ENCODE data around the gene TMEFF1. TPM values are rescaled to one million over a fixed set of nuclear protein-coding genes. Genes with fewer than 3 reads are reported as not detected.

Gene TMEFF1
- total and polyA plus RNA-seq, 10 of the 15 experiments (the other 5 are each of a cell fraction or from before 2014, with no cell fraction given): 0.03 to 0.55 (median 0.11) TPM; not detected in 3

- no peak for TF ChIP-seq CBX3 (IDR thresholded peaks at IDR 0.05; ENCODE audit: borderline replicate concordance, low read depth)
- no peak for TF ChIP-seq LARP7 (IDR thresholded peaks at IDR 0.05)
- no peak for TF ChIP-seq FOXK2 (IDR thresholded peaks at IDR 0.05)
- no peak for TF ChIP-seq NRF1 (conservative IDR thresholded peaks at IDR 0.05; ENCODE audit: low read depth, low read length)
- no peak for TF ChIP-seq SP1 (IDR thresholded peaks at IDR 0.05; ENCODE audit: low read depth, low read length)
- TF ChIP-seq ESRRA (IDR thresholded peaks at IDR 0.05; ENCODE audit: low read length): no peak
These were observed 31.0 kb upstream of the TMEFF1 start (continued) for GRCh38 chr9:100441911-100442361.

GRCh38 chr9:100443781-100444768 is 28.9 kb upstream of the TMEFF1 start:
- DNase-seq (ENCODE audit: low read depth, low spot score): no peak
- H3K79me2 ChIP-seq (ENCODE audit: control insufficient read depth, insufficient read depth, low read length): no peaks in the 10 kb centered on the region
- BruUV-seq (replicated peaks): no TSS peak
- no peak overlapping the region for H3K4me2 ChIP-seq (ENCODE audit: control insufficient read depth, insufficient read depth)
- no peak overlapping the region for H2AFZ ChIP-seq (ENCODE audit: control insufficient read depth, low read depth, low read length)
- in situ Hi-C loops (cut with MboI) (no loop called here), intact Hi-C loops (cut with micrococcal nuclease; ENCODE audit: unreplicated experiment) (no loop called here)
- no peak for FAIRE-seq
- H3K4me1 ChIP-seq (ENCODE audit: control insufficient read depth, insufficient read depth, low read length): peaks cover 6% of the 10 kb centered on the region
- H3K9ac ChIP-seq (ENCODE audit: control insufficient read depth, insufficient read depth, low read length): no peak overlapping the region
- ChIA-PET SMC1A (ENCODE audit: uncharacterized antibody, unreplicated experiment) (interaction anchor here (1.1 to 1.3 kb wide), 2 partner anchors 30 to 38 kb away, joined by 3 read pairs; no protein-coding TSS in a partner anchor), RAD21 (ENCODE audit: unreplicated experiment) (interaction anchor here (0.7 kb wide), 1 partner anchor 119 kb away, joined by 3 read pairs; no protein-coding TSS in a partner anchor), POLR2A (no interaction called here), CTCF (no interaction called here)
- no peak overlapping the region for H3K27ac ChIP-seq (ENCODE audit: control insufficient read depth, insufficient read depth)
- H3K9me3 ChIP-seq (replicated peaks; ENCODE audit: control insufficient read depth, insufficient read depth, low read length): no peaks in the 10 kb centered on the region
- H4K20me1 ChIP-seq (ENCODE audit: control insufficient read depth, insufficient read depth): no peaks in the 10 kb centered on the region
- no peak overlapping the region for H3K4me3 ChIP-seq
- no peaks in the 10 kb centered on the region for H3K27me3 ChIP-seq (replicated peaks in 1 of 2; ENCODE audit: control insufficient read depth in 2 of 2, insufficient read depth in 2 of 2, low read length in 1 of 2)
- WGBS (ENCODE audit: insufficient coverage, insufficient replicate concordance, low lambda C conversion rate, missing lambda C conversion rate): 76% methylated on average over 4 of the region's 4 CpGs
- H3K36me3 ChIP-seq (ENCODE audit: control insufficient read depth in 2 of 2, insufficient read depth in 2 of 2, low read length in 1 of 2): no peaks in the 10 kb centered on the region
- no peak for ATAC-seq
- TF ChIP-seq ZBTB33 (IDR thresholded peaks at IDR 0.05) (no peak), MTA2 (IDR thresholded peaks at IDR 0.05; ENCODE audit: low read depth) (no peak), IRF5 (IDR thresholded peaks at IDR 0.05; ENCODE audit: borderline replicate concordance) (no peak), RBBP5 (conservative IDR thresholded peaks at IDR 0.05) (no peak), ZZZ3 (IDR thresholded peaks at IDR 0.05; ENCODE audit: control insufficient read depth, insufficient read length, low read depth) (no peak), CHD1 (IDR thresholded peaks at IDR 0.05; ENCODE audit: low read depth, low read length) (no peak), MYB (IDR thresholded peaks at IDR 0.05; ENCODE audit: borderline replicate concordance, low read depth, low read length) (no peak), CTCF (IDR thresholded peaks at IDR 0.05 in 2 of 3, conservative IDR thresholded peaks at IDR 0.05 in 1 of 3; ENCODE audit: control insufficient read depth in 2 of 3, extremely low read depth in 1 of 3, insufficient read depth in 1 of 3, low read depth in 3 of 3, low read length in 3 of 3) (no peak), HSF1 (IDR thresholded peaks at IDR 0.05; ENCODE audit: low read depth, low read length) (no peak), HDAC6 (IDR thresholded peaks at IDR 0.05; ENCODE audit: unreplicated experiment) (no peak)

Measured in GM12878 (cell line).